Liver (tissue), 9 donors: ENCODE data around the gene GSK3B. TPM values are rescaled to one million over a fixed set of nuclear protein-coding genes. Genes with fewer than 3 reads are reported as not detected.

Experiments used
- DNase-seq: peaks from one replicate; pipeline ENCODE4 v3.0.0-alpha.2; 2017; ENCODE audit warnings: low spot score
- H3K27ac ChIP-seq, 2 donors: one replicate each; pipeline ENCODE4 v1.7.0; 2013; ENCODE audit warnings: inconsistent platforms in 2 of 2, low read length in 2 of 2, control low read depth in 1 of 2, low read depth in 1 of 2, mild to moderate bottlenecking in 1 of 2
- H3K27me3 ChIP-seq, 4 donors: one replicate each; pipeline versions ENCODE4 v1.6.1 to v1.7.0; 2013; ENCODE audit warnings: low read length in 3 of 4, inconsistent platforms in 1 of 4, mild to moderate bottlenecking in 1 of 4, moderate library complexity in 1 of 4; ENCODE audit not compliant: control insufficient read depth in 4 of 4, insufficient read depth in 4 of 4
- H3K36me3 ChIP-seq, 4 donors: one replicate each; pipeline versions ENCODE4 v1.6.1 to v1.7.0; 2013; ENCODE audit warnings: low read length in 3 of 4, mild to moderate bottlenecking in 3 of 4, low read depth in 1 of 4, moderate library complexity in 1 of 4; ENCODE audit not compliant: control insufficient read depth in 4 of 4, insufficient read depth in 3 of 4
- H3K4me1 ChIP-seq, 4 donors: one replicate each; pipeline versions ENCODE4 v1.6.1 to v1.7.0; 2013; ENCODE audit warnings: low read length in 3 of 4, mild to moderate bottlenecking in 3 of 4, moderate library complexity in 1 of 4; ENCODE audit not compliant: control insufficient read depth in 4 of 4, insufficient read depth in 4 of 4
- H3K4me3 ChIP-seq, 3 donors: one replicate each; pipeline versions ENCODE4 v1.6.1 to v1.7.0; 2013; ENCODE audit warnings: low read length in 3 of 3, control low read depth in 1 of 3, low read depth in 1 of 3, mild to moderate bottlenecking in 1 of 3
- H3K9ac ChIP-seq, 2 donors: one replicate each; pipeline ENCODE4 v1.7.0; 2013; ENCODE audit warnings: low read length in 2 of 2, mild to moderate bottlenecking in 2 of 2, moderate library complexity in 2 of 2, control low read depth in 1 of 2, low read depth in 1 of 2
- H3K9me3 ChIP-seq, 4 donors: one replicate each; pipeline versions ENCODE4 v1.6.1 to v1.7.0; 2013; ENCODE audit warnings: low read length in 3 of 4; ENCODE audit not compliant: control insufficient read depth in 4 of 4
- EGR1 ChIP-seq, 2 donors: IDR thresholded peaks; 2 replicates each; pipeline ENCODE4 v1.6.1; 2016 to 2018; ENCODE audit warnings: antibody characterized with exemption in 2 of 2, low read depth in 2 of 2
- FOXA1 ChIP-seq: IDR thresholded peaks from 2 replicates; pipeline ENCODE4 v1.6.1; 2016; ENCODE audit warnings: antibody characterized with exemption
- JUND ChIP-seq, 2 donors: IDR thresholded peaks; 2 replicates each; pipeline ENCODE4 v1.6.1; 2016; ENCODE audit warnings: antibody characterized with exemption in 2 of 2
- NR2F2 ChIP-seq: IDR thresholded peaks from 2 replicates; pipeline ENCODE4 v1.6.1; 2016; ENCODE audit warnings: antibody characterized with exemption
- RAD21 ChIP-seq, 2 donors: IDR thresholded peaks; 2 replicates each; pipeline ENCODE4 v1.6.1; 2016; ENCODE audit warnings: antibody characterized with exemption in 2 of 2, mild to moderate bottlenecking in 2 of 2
- RXRA ChIP-seq, 2 donors: IDR thresholded peaks; 2 replicates each; pipeline ENCODE4 v1.6.1; 2017 to 2018; ENCODE audit warnings: antibody characterized with exemption in 2 of 2, mild to moderate bottlenecking in 1 of 2
- SP1 ChIP-seq: IDR thresholded peaks from 2 replicates; pipeline ENCODE4 v1.6.1; 2018; ENCODE audit warnings: antibody characterized with exemption, mild to moderate bottlenecking
- TAF1 ChIP-seq: conservative IDR thresholded peaks from 2 replicates; pipeline ENCODE4 v1.6.1; 2016; ENCODE audit warnings: antibody characterized with exemption, mild to moderate bottlenecking
- YY1 ChIP-seq: IDR thresholded peaks from 2 replicates; pipeline ENCODE4 v1.6.1; 2016; ENCODE audit warnings: antibody characterized with exemption, mild to moderate bottlenecking
- WGBS: extraction: QIAGEN DNeasy Blood & Tissue Kit; methylation state at CpG from one replicate; pipeline ENCODE4 v1.1.7; 2013; 5-methylcytosine and 5-hydroxymethylcytosine counted together
- polyA plus RNA-seq, 2 donors: library from polyadenylated mRNA; stranded (reverse) in 1 of 2; unstranded in 1 of 2; fragments of 200-250 nt in 1 of 2; fragments of >200 nt in 1 of 2; fragmentation: Nextera tagmentation in 1 of 2; extraction: Ambion mirVana in 1 of 2; gene quantifications; one replicate each; pipeline versions ENCODE4 v1.2.1 to v1.2.3, GENCODE V29; 2013 to 2015
- total RNA-seq, 2 donors: library from RNA; depleted of rRNA; stranded (reverse); fragments of >200 nt; gene quantifications; one replicate each; pipeline ENCODE4 v1.2.3, GENCODE V29; 2014
- TF ChIP-seq, protein P1 (sequence below): fragments of 150-350 bp; IDR thresholded peaks from 2 replicates; pipeline ENCODE4 v1.5.1; 2017; ENCODE audit warnings: improper control_type of control experiment, low read depth, low read length; ENCODE audit not compliant: missing input control
- TF ChIP-seq, protein P2 (sequence below): IDR thresholded peaks from 2 replicates; pipeline ENCODE4 v1.6.1; 2016; ENCODE audit warnings: antibody characterized with exemption
- TF ChIP-seq, protein P3 (sequence below): IDR thresholded peaks from 2 replicates; pipeline ENCODE4 v1.6.1; 2016; ENCODE audit warnings: antibody characterized with exemption, mild to moderate bottlenecking
- donor health status: healthy.
- donor health status: healthy.
- donor health status: healthy.
- donor health status: healthy.
- donor health status: healthy.

Gene GSK3B
- total and polyA plus RNA-seq, 4 donors = 10.5 to 20.8 (median 18.5) TPM

GRCh38 chr3:120039642-120040610, 54.3 kb downstream of the GSK3B start:
- H3K27me3 ChIP-seq = no peaks in the 10 kb centered on the region
- 95% methylated on average over 20 of the region's 20 CpGs for WGBS
- H3K4me3 ChIP-seq = no peak overlapping the region
- no peaks in the 10 kb centered on the region for H3K4me1 ChIP-seq
- TF ChIP-seq, protein P1, sequence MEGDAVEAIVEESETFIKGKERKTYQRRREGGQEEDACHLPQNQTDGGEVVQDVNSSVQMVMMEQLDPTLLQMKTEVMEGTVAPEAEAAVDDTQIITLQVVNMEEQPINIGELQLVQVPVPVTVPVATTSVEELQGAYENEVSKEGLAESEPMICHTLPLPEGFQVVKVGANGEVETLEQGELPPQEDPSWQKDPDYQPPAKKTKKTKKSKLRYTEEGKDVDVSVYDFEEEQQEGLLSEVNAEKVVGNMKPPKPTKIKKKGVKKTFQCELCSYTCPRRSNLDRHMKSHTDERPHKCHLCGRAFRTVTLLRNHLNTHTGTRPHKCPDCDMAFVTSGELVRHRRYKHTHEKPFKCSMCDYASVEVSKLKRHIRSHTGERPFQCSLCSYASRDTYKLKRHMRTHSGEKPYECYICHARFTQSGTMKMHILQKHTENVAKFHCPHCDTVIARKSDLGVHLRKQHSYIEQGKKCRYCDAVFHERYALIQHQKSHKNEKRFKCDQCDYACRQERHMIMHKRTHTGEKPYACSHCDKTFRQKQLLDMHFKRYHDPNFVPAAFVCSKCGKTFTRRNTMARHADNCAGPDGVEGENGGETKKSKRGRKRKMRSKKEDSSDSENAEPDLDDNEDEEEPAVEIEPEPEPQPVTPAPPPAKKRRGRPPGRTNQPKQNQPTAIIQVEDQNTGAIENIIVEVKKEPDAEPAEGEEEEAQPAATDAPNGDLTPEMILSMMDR = no peak
- peak in 1 of 2 donors; percentile 7 for TF ChIP-seq RAD21 (IDR thresholded peaks at IDR 0.05)
- no peak for TF ChIP-seq JUND (IDR thresholded peaks at IDR 0.05)
- no peak for TF ChIP-seq FOXA1
- TF ChIP-seq RXRA (IDR thresholded peaks at IDR 0.05) = no peak
- no peak for TF ChIP-seq EGR1 (IDR thresholded peaks at IDR 0.05; ENCODE audit: low read depth in 2 of 2)
- no peak for TF ChIP-seq SP1
- TF ChIP-seq, protein P2, sequence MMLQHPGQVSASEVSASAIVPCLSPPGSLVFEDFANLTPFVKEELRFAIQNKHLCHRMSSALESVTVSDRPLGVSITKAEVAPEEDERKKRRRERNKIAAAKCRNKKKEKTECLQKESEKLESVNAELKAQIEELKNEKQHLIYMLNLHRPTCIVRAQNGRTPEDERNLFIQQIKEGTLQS = no peak
- H3K9me3 ChIP-seq = peaks cover 5 to 25% (median 18%) of the 10 kb centered on the region in 4 donors
- peaks cover 0 to 9% (median 1%) of the 10 kb centered on the region in 4 donors for H3K36me3 ChIP-seq
- H3K9ac ChIP-seq = no peak overlapping the region
- no peak overlapping the region for H3K27ac ChIP-seq
- DNase-seq = no peak

- DNase-seq = no peak
- Histone ChIP-seq H3K9ac (no peak overlapping the region), H3K4me3 (no peak overlapping the region), H3K4me1 (no peaks in the 10 kb centered on the region), H3K27me3 (no peaks in the 10 kb centered on the region), H3K36me3 (no peaks in the 10 kb centered on the region), H3K27ac (no peak overlapping the region), H3K9me3 (peaks cover 0 to 3% (median under 1%) of the 10 kb centered on the region in 4 donors)
- TF ChIP-seq, protein P3, sequence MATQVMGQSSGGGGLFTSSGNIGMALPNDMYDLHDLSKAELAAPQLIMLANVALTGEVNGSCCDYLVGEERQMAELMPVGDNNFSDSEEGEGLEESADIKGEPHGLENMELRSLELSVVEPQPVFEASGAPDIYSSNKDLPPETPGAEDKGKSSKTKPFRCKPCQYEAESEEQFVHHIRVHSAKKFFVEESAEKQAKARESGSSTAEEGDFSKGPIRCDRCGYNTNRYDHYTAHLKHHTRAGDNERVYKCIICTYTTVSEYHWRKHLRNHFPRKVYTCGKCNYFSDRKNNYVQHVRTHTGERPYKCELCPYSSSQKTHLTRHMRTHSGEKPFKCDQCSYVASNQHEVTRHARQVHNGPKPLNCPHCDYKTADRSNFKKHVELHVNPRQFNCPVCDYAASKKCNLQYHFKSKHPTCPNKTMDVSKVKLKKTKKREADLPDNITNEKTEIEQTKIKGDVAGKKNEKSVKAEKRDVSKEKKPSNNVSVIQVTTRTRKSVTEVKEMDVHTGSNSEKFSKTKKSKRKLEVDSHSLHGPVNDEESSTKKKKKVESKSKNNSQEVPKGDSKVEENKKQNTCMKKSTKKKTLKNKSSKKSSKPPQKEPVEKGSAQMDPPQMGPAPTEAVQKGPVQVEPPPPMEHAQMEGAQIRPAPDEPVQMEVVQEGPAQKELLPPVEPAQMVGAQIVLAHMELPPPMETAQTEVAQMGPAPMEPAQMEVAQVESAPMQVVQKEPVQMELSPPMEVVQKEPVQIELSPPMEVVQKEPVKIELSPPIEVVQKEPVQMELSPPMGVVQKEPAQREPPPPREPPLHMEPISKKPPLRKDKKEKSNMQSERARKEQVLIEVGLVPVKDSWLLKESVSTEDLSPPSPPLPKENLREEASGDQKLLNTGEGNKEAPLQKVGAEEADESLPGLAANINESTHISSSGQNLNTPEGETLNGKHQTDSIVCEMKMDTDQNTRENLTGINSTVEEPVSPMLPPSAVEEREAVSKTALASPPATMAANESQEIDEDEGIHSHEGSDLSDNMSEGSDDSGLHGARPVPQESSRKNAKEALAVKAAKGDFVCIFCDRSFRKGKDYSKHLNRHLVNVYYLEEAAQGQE = no peak
- TF ChIP-seq RXRA (IDR thresholded peaks at IDR 0.05) (no peak), TAF1 (no peak), NR2F2 (no peak), YY1 (no peak), RAD21 (IDR thresholded peaks at IDR 0.05) (no peak)
- WGBS = 78% methylated on average over 4 of the region's 4 CpGs
These were observed 60.7 kb downstream of the GSK3B start for GRCh38 chr3:120033596-120033995.
